Measurements from ENCODE around the gene GLDN. TPM values are rescaled to one million over a fixed set of nuclear protein-coding genes. Genes with fewer than 3 reads are reported as not detected.
A peak's percentile ranks its signal among the peaks of the same experiment; 100 is the strongest.

The GLDN gene

GRCh38 chr15:51448622-51449399 is 107.4 kb downstream of the GLDN start:
- Histone ChIP-seq H2BK120ac (ENCODE audit: low read depth, low read length) (no peak overlapping the region), H3K4me1 (ENCODE audit: control insufficient read depth, insufficient read depth, low read depth, low read length) (peaks cover 3% of the 10 kb centered on the region), H3K27me3 (ENCODE audit: control insufficient read depth in 1 of 2, insufficient read depth in 1 of 2, low read length in 2 of 2) (no peaks in the 10 kb centered on the region), H3K27ac (ENCODE audit: low read length, poor library complexity, severe bottlenecking) (peak overlapping the region; percentile 18), H2BK15ac (ENCODE audit: low read depth, poor library complexity, severe bottlenecking) (no peak overlapping the region), H3K9ac (ENCODE audit: low read length) (no peak overlapping the region), H3K4ac (ENCODE audit: low read depth in 1 of 2, low read length in 2 of 2) (no peak overlapping the region), H3K4me3 (ENCODE audit: insufficient read depth in 1 of 2, low read depth in 1 of 2, low read length in 2 of 2) (no peak overlapping the region), H2BK5ac (ENCODE audit: low read depth, low read length, poor library complexity, severe bottlenecking) (no peak overlapping the region), H2BK12ac (ENCODE audit: low read length in 2 of 2) (no peak overlapping the region), H3K36me3 (ENCODE audit: control insufficient read depth in 1 of 2, insufficient read depth in 2 of 2, low read depth in 1 of 2, low read length in 2 of 2) (peaks cover under 1 to 57% of the 10 kb centered on the region in 2 experiments), H3K4me2 (ENCODE audit: low read length, poor library complexity, severe bottlenecking) (no peak overlapping the region), H3K23ac (ENCODE audit: low read length in 2 of 2) (no peak overlapping the region), H3K14ac (ENCODE audit: low read length in 2 of 2) (no peak overlapping the region), H3K79me1 (replicated peaks; ENCODE audit: low read length, poor library complexity, severe bottlenecking) (no peaks in the 10 kb centered on the region), H4K91ac (ENCODE audit: low read length) (no peak overlapping the region), H2AFZ (ENCODE audit: low read depth, low read length) (no peak overlapping the region), H3K9me3 (ENCODE audit: control insufficient read depth, low read length) (no peaks in the 10 kb centered on the region), H2AK5ac (ENCODE audit: low read length, severe bottlenecking) (no peak overlapping the region), H4K8ac (ENCODE audit: low read length) (no peak overlapping the region), H3K18ac (ENCODE audit: low read depth in 1 of 2, low read length in 2 of 2) (no peak overlapping the region)
- no peak for DNase-seq
- WGBS: 94% methylated on average over 4 of the region's 7 CpGs

DNA sequence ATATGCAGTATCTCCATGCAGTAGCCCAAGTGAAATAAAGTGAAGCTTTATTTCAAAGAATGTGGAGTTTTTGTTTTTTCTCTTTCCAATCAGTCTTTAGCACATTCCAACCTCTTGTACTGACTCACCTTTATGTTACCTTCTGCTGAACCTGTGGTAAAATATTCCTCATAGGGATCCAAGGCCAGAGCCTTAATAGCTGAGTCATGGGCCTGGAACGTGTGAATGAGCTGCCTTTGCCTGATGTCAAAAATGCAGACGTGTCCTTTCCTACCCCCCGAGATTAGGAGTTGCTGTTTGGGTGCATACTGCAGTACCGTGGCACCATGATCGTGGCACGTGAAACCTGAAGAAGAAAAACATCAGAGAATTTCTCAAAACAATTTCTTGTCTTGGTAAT is 108.5 kb downstream of the GLDN start:
- Histone ChIP-seq H4K91ac (ENCODE audit: low read length) (no peak overlapping the region), H3K9me3 (ENCODE audit: control insufficient read depth, low read length) (no peaks in the 10 kb centered on the region), H3K27ac (ENCODE audit: low read length, poor library complexity, severe bottlenecking) (no peak overlapping the region), H3K9ac (ENCODE audit: low read length) (no peak overlapping the region), H4K8ac (ENCODE audit: low read length) (no peak overlapping the region), H2AFZ (ENCODE audit: low read depth, low read length) (no peak overlapping the region), H2AK5ac (ENCODE audit: low read length, severe bottlenecking) (no peak overlapping the region), H3K23ac (ENCODE audit: low read length in 2 of 2) (no peak overlapping the region), H2BK12ac (ENCODE audit: low read length in 2 of 2) (no peak overlapping the region), H2BK120ac (ENCODE audit: low read depth, low read length) (no peak overlapping the region), H3K4me3 (ENCODE audit: insufficient read depth in 1 of 2, low read depth in 1 of 2, low read length in 2 of 2) (no peak overlapping the region), H3K4me2 (ENCODE audit: low read length, poor library complexity, severe bottlenecking) (no peak overlapping the region), H3K27me3 (ENCODE audit: control insufficient read depth in 1 of 2, insufficient read depth in 1 of 2, low read length in 2 of 2) (no peaks in the 10 kb centered on the region), H2BK15ac (ENCODE audit: low read depth, poor library complexity, severe bottlenecking) (no peak overlapping the region), H3K4ac (ENCODE audit: low read depth in 1 of 2, low read length in 2 of 2) (no peak overlapping the region), H3K36me3 (ENCODE audit: control insufficient read depth in 1 of 2, insufficient read depth in 2 of 2, low read depth in 1 of 2, low read length in 2 of 2) (peaks cover 0 to 62% of the 10 kb centered on the region in 2 experiments), H2BK5ac (ENCODE audit: low read depth, low read length, poor library complexity, severe bottlenecking) (no peak overlapping the region), H3K79me1 (replicated peaks; ENCODE audit: low read length, poor library complexity, severe bottlenecking) (no peaks in the 10 kb centered on the region), H3K14ac (ENCODE audit: low read length in 2 of 2) (no peak overlapping the region), H3K4me1 (ENCODE audit: control insufficient read depth, insufficient read depth, low read depth, low read length) (peaks cover 3% of the 10 kb centered on the region), H3K18ac (ENCODE audit: low read depth in 1 of 2, low read length in 2 of 2) (no peak overlapping the region)
- no peak for DNase-seq
- WGBS: 83% methylated on average over 6 of the region's 6 CpGs

Small RNAs within 50 kb of the gene (small RNA-seq; reads per million reads assigned to genes)
- not detected for gene AC020891.4 (ENCODE audit: low read depth)
- not detected for gene MIR7973-1 (ENCODE audit: low read depth)
